ENCODE measurements around the gene ADNP2.

- TF ChIP-seq CTCF (IDR thresholded peaks at IDR 0.05; ENCODE audit: insufficient read depth, low read length): no peak
- TF ChIP-seq POLR2AphosphoS5 (IDR thresholded peaks at IDR 0.05; ENCODE audit: low read depth): no peak
- no peak for TF ChIP-seq GABPA (IDR thresholded peaks at IDR 0.05; ENCODE audit: low read depth)
- no peak for TF ChIP-seq REST (IDR thresholded peaks at IDR 0.05; ENCODE audit: insufficient replicate concordance, low read depth)
- TF ChIP-seq SPI1 (IDR thresholded peaks at IDR 0.05; ENCODE audit: borderline replicate concordance, low read depth): no peak
Observed at GRCh38 chr18:80147037-80147417, 38.0 kb downstream of the ADNP2 start.
